Activated naive CD4-positive, alpha-beta T cell (primary cell): Measurements from ENCODE around the gene NDUFAF2.
"Not testable (repeated sequence)": the region's sequence is repeated elsewhere in the genome, so short reads cannot be mapped to it uniquely, and the experiment has no call there.

Experiments
- DNase-seq, 4 experiments: peaks; one replicate each; lab custom pipeline; 2025; lab: John Stamatoyannopoulos, UW

Gene NDUFAF2

DNA sequence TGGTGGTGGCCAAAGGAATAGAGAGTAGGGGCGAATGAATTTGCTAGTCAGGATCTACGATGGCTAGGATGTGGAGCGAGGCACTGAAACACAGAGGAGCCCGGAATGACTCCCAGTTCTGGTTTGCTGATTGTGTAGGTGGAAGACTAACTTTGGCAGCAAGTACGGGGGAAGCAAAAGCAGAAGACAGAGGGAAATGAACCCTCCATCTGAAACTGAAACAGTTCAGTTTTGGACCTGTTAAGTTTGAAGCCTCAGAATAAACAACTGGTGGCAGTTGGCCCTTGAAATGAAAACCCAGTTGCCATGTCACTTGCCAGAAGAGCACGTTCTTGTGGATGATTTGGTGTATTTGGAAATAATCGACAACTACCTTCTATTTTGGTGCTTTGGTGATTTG, 232.7 kb downstream of the NDUFAF2 start:
- no peak for DNase-seq

- DNase-seq, result no peak
These were observed 233.7 kb downstream of the NDUFAF2 start for GRCh38 chr5:61178702-61179101.

GRCh38 chr5:61180886-61181285, 235.9 kb downstream of the NDUFAF2 start:
- DNase-seq, result no peak

GRCh38 chr5:61182449-61182848, 237.4 kb downstream of the NDUFAF2 start:
- DNase-seq, result no peak

DNA sequence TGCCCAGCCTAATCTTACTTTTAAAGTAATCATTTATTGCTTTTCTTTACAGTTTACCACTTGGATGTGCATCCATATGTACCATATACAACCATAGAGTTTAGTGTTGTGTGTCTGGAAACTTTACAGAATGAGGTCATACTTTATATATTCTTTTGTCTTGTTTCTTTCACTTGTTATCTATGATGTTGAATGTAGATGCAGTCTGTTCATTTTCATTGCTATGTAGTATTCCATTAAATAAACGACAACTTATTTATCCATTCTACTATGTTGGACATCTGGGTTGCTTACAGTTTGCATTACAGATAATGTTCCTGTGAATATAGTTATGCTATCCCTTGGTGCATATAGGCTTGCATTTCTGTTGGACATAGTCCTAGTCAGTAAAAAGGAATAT, 238.5 kb downstream of the NDUFAF2 start:
- DNase-seq, result no peak

DNA sequence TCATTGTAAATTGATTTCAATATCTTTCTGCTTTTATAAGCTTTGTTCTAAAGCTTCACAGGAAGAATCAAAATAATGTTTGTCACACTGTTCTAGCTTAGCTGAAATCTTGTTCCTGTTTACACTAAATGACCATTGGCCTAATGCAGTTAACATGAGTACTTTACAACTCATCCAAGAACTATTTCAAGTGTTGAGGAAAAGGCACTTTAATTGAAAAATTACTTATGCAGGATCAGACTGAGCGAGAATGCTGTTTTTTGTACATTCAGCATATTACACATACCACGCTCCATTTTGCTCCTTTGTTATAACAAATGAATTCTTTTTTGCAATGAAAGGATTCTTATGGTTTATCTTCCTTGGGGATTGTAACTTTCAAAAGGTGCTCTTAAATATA, 239.7 kb downstream of the NDUFAF2 start:
- DNase-seq, result no peak

GRCh38 chr5:61186634-61187033, 241.6 kb downstream of the NDUFAF2 start:
- DNase-seq, result no peak

- not testable (repeated sequence) for DNase-seq
These were observed 242.3 kb downstream of the NDUFAF2 start for GRCh38 chr5:61187352-61187751.

DNA sequence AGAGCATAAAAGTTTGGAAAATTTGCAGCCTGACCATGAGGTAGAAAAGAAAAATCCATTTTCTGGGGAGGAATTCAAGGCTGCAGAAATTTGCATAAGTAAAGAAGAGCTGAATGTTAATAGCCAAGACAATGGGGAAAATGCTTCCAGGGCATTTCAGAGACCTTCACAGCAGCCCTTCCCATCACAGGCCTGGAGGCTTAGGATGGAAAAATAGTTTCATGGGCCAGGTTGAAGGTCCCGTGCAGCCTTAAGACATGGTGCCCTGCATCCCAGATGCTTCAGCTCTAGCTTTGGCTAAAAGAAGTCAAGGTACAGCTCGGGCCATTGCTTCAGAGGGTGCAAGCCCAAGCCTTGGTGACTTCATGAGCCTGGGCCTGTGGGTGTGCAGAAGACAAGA, 242.8 kb downstream of the NDUFAF2 start:
- DNase-seq, result not testable (repeated sequence)

DNA sequence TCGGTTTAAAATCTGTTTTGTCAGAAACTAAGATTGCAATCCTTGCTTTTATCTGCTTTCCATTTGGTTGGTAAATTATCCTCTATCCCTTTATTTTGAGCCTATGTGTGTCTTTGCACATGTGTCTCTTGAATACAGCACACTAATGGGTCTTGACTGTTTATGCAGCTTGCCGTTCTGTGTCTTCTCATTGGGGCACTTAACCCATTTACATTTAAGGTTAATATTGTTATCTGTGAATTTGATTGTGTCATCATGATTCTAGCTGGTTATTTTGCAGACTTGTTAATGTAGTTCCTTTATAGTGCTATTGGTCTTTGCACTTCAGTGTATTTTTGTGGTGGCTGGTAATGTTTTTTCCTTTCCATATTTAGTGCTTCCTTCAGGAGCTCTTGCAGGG, 253.6 kb downstream of the NDUFAF2 start:
- no peak for DNase-seq

DNA sequence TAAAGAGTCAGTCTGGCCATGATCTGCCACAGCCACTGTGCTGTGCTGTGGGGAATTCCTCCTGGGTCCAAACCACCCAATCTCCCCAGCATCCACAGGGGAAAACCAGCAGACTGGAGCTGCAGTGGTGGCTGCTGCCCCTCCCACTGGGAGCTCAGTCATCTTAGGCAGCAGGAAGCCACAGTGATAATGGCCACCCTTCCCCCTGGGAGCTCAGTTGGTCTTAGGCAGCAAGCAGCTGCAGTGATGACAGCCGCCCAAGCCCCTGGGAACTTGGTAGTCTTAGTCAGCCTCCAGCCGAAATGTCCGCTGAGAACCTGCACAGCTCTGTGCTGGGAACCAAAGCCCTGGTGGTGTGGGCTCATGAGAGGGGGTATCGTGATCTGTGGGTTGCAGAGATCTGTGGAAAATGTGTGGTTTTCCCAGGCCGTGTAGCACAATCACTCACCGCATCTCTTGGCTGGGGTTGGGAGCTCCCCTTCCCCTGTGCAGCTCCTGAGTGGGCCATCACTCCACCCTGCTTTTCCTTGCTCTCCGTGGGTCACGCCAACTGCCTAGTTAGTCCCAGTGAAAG, 255.7 kb downstream of the NDUFAF2 start:
- DNase-seq, result no peak

GRCh38 chr5:61202213-61202612, 257.2 kb downstream of the NDUFAF2 start:
- no peak for DNase-seq
